Measurements from ENCODE around the gene ELMO3.
A peak's percentile ranks its signal among the peaks of the same experiment; 100 is the strongest.

The ELMO3 gene

DNA sequence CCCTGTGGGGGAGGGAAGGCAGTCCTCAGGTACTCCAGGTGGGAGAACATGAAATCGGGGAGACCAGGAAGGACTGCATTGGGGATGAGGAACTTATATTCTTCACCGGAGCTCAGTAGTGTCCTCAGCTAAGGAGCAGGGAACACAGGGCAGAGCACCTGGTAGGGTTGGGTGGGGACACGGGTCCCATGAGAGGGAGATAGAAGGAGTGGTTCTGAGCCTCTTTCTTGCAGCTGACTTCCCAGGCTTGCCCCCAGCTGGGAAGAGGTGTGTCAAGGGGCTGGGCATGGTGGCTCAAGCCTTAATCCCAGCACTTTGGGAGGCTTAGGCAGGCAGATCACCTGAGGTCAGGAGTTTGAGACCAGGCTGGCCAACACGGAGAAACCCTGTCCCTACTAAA, 46.3 kb downstream of the ELMO3 start:
- TF ChIP-seq SCRT2 (tag by site-specific recombination; IDR thresholded peaks at IDR 0.05) (no peak), ZNF596 (tag by site-specific recombination; IDR thresholded peaks at IDR 0.05) (no peak), GLIS1 (tag by site-specific recombination; IDR thresholded peaks at IDR 0.05) (peak; percentile 70), ZNF830 (tag by site-specific recombination; IDR thresholded peaks at IDR 0.05; ENCODE audit: low read depth) (no peak), ZNF423 (tag by site-specific recombination; IDR thresholded peaks at IDR 0.05) (no peak), MZF1 (tag by site-specific recombination; IDR thresholded peaks at IDR 0.05; ENCODE audit: borderline replicate concordance) (no peak), ZNF626 (tag by site-specific recombination; IDR thresholded peaks at IDR 0.05) (no peak), FEZF1 (tag by site-specific recombination; IDR thresholded peaks at IDR 0.05) (no peak), ZNF169 (tag by site-specific recombination; IDR thresholded peaks at IDR 0.05) (no peak), ZNF335 (tag by site-specific recombination; conservative IDR thresholded peaks at IDR 0.05) (no peak), KLF9 (tag by site-specific recombination; IDR thresholded peaks at IDR 0.05; ENCODE audit: low read depth) (peak; percentile 47), KLF1 (tag by site-specific recombination; IDR thresholded peaks at IDR 0.05) (peak; percentile 74), KLF10 (tag by site-specific recombination; IDR thresholded peaks at IDR 0.05) (peak; percentile 47; the same call in 1 of the 2 replicates)
- TF ChIP-seq, protein P1, sequence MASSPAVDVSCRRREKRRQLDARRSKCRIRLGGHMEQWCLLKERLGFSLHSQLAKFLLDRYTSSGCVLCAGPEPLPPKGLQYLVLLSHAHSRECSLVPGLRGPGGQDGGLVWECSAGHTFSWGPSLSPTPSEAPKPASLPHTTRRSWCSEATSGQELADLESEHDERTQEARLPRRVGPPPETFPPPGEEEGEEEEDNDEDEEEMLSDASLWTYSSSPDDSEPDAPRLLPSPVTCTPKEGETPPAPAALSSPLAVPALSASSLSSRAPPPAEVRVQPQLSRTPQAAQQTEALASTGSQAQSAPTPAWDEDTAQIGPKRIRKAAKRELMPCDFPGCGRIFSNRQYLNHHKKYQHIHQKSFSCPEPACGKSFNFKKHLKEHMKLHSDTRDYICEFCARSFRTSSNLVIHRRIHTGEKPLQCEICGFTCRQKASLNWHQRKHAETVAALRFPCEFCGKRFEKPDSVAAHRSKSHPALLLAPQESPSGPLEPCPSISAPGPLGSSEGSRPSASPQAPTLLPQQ (tag by site-specific recombination; IDR thresholded peaks at IDR 0.05): no peak
- TF ChIP-seq, protein P2, sequence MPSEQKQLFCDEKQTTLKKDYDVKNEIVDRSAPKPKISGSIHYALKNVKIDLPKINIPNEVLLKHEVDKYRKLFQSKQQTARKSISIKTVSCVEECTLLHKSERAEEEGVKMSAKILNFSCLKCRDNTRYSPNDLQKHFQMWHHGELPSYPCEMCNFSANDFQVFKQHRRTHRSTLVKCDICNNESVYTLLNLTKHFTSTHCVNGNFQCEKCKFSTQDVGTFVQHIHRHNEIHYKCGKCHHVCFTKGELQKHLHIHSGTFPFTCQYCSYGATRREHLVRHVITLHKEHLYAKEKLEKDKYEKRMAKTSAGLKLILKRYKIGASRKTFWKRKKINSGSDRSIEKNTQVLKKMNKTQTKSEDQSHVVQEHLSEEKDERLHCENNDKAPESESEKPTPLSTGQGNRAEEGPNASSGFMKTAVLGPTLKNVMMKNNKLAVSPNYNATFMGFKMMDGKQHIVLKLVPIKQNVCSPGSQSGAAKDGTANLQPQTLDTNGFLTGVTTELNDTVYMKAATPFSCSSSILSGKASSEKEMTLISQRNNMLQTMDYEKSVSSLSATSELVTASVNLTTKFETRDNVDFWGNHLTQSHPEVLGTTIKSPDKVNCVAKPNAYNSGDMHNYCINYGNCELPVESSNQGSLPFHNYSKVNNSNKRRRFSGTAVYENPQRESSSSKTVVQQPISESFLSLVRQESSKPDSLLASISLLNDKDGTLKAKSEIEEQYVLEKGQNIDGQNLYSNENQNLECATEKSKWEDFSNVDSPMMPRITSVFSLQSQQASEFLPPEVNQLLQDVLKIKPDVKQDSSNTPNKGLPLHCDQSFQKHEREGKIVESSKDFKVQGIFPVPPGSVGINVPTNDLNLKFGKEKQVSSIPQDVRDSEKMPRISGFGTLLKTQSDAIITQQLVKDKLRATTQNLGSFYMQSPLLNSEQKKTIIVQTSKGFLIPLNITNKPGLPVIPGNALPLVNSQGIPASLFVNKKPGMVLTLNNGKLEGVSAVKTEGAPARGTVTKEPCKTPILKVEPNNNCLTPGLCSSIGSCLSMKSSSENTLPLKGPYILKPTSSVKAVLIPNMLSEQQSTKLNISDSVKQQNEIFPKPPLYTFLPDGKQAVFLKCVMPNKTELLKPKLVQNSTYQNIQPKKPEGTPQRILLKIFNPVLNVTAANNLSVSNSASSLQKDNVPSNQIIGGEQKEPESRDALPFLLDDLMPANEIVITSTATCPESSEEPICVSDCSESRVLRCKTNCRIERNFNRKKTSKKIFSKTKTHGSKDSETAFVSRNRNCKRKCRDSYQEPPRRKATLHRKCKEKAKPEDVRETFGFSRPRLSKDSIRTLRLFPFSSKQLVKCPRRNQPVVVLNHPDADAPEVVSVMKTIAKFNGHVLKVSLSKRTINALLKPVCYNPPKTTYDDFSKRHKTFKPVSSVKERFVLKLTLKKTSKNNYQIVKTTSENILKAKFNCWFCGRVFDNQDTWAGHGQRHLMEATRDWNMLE (tag by site-specific recombination; conservative IDR thresholded peaks at IDR 0.05; ENCODE audit: low read depth): no peak
- TF ChIP-seq, protein P3, sequence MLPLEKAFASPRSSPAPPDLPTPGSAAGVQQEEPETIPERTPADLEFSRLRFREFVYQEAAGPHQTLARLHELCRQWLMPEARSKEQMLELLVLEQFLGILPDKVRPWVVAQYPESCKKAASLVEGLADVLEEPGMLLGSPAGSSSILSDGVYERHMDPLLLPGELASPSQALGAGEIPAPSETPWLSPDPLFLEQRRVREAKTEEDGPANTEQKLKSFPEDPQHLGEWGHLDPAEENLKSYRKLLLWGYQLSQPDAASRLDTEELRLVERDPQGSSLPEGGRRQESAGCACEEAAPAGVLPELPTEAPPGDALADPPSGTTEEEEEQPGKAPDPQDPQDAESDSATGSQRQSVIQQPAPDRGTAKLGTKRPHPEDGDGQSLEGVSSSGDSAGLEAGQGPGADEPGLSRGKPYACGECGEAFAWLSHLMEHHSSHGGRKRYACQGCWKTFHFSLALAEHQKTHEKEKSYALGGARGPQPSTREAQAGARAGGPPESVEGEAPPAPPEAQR (tag by site-specific recombination; IDR thresholded peaks at IDR 0.05): no peak
- TF ChIP-seq, protein P4, sequence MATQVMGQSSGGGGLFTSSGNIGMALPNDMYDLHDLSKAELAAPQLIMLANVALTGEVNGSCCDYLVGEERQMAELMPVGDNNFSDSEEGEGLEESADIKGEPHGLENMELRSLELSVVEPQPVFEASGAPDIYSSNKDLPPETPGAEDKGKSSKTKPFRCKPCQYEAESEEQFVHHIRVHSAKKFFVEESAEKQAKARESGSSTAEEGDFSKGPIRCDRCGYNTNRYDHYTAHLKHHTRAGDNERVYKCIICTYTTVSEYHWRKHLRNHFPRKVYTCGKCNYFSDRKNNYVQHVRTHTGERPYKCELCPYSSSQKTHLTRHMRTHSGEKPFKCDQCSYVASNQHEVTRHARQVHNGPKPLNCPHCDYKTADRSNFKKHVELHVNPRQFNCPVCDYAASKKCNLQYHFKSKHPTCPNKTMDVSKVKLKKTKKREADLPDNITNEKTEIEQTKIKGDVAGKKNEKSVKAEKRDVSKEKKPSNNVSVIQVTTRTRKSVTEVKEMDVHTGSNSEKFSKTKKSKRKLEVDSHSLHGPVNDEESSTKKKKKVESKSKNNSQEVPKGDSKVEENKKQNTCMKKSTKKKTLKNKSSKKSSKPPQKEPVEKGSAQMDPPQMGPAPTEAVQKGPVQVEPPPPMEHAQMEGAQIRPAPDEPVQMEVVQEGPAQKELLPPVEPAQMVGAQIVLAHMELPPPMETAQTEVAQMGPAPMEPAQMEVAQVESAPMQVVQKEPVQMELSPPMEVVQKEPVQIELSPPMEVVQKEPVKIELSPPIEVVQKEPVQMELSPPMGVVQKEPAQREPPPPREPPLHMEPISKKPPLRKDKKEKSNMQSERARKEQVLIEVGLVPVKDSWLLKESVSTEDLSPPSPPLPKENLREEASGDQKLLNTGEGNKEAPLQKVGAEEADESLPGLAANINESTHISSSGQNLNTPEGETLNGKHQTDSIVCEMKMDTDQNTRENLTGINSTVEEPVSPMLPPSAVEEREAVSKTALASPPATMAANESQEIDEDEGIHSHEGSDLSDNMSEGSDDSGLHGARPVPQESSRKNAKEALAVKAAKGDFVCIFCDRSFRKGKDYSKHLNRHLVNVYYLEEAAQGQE (tag by site-specific recombination; IDR thresholded peaks at IDR 0.05): no peak
- H3K4me3 ChIP-seq (ENCODE audit: low read depth, low read length): no peak overlapping the region
- H3K27ac ChIP-seq (ENCODE audit: extremely low read depth, low read depth, low read length): no peak overlapping the region
- peaks cover 9% of the 10 kb centered on the region for H3K4me1 ChIP-seq (ENCODE audit: control insufficient read depth, insufficient read depth, low read length)
- peaks cover 0 to 7% of the 10 kb centered on the region in 2 experiments; a peak in 1 of 3 replicates for H3K36me3 ChIP-seq (ENCODE audit: control insufficient read depth in 2 of 2, insufficient read depth in 1 of 2, low read length in 2 of 2)
- POLR2A ChIA-PET: interaction anchor here (0.6 to 7.4 kb wide), 3 partner anchors 14 to 26 kb away, joined by 3 to 109 read pairs (median 4); partner anchors contain the start of gene TMEM208
- no peaks in the 10 kb centered on the region for H3K9me3 ChIP-seq (ENCODE audit: control insufficient read depth, insufficient read depth, low read depth, low read length)
- CTCF ChIA-PET: interaction anchor here (0.6 to 2.3 kb wide), 6 partner anchors 8 to 287 kb away, joined by 3 to 5 read pairs (median 4); no protein-coding TSS in a partner anchor
